NCI-H2196 treated with DMSO at 0.1 percent for 48 hours (cell line): ENCODE measurements around the gene HMGN3.
"Not testable (repeated sequence)": the region's sequence is repeated elsewhere in the genome, so short reads cannot be mapped to it uniquely, and the experiment has no call there.

Source experiments
- DNase-seq: peaks from one replicate; lab custom pipeline; 2025; ENCODE audit not compliant: unreplicated experiment; lab: John Stamatoyannopoulos, UW

HMGN3 gene

GRCh38 chr6:79234150-79235022 is at the start of gene HMGN3:
HMGN3 (minus strand) TSS chr6:79234682.
- peak; percentile 94 for DNase-seq

DNA sequence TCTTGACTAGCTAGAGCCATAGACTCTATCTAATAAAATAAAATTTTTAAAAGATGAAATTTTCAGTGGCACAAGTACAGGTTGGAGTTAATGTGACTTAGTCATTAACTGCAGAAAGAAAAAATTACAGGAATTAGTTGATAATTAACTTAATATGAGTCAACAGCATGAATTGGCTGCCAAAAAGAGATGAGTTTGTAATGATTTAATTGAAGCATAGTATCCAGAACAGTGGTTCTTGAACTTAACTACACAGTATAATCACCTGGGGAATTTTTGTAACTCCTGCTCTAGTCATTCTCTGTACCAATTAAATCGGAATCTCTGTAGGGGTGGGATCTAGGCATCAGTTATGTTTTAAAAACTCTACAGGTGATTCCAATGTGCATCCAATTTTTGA is 46.3 kb upstream of the HMGN3 start:
- no peak for DNase-seq

DNA sequence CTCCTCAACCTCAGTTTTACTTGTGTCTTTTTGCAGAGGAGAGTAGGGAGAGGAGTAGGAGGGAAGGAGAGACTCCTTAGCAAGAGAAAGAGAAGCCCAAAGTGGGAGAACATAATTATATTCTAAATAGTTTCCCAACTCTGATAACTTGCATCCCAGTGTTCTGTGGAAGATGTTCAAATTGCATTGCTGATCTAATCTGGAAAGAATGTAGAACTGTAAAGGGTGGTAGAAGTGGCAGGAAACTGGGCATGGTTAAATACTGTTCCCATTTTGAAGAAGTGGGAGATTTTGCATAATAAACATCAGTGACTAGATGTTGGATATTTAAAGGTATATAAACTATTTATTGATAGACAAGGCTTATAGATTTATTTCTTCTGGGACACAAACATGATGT is 42.6 kb upstream of the HMGN3 start:
- DNase-seq: no peak

GRCh38 chr6:79269877-79270276 is 35.4 kb upstream of the HMGN3 start:
- peak; percentile 19 for DNase-seq

- DNase-seq: no peak
Observed at GRCh38 chr6:79267128-79267527, 32.6 kb upstream of the HMGN3 start.

DNA sequence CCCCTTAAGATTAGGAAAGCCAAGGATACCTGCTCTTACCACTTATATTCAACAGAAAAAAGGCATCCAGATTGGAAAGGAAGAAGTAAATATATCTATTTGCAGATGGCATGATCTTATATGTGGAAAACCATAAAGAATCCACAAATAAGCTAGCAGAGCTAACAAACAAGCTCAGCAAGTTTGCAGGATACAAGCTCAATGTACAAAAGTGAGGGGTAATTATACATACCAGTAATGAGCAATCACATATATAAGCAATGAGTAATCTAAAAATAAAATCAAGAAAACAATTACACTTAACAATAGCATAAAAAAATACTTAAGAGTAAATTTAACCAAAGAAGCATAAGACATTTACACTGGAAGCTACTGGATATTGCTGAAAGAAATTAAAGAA is 31.6 kb upstream of the HMGN3 start:
- no peak for DNase-seq

DNA sequence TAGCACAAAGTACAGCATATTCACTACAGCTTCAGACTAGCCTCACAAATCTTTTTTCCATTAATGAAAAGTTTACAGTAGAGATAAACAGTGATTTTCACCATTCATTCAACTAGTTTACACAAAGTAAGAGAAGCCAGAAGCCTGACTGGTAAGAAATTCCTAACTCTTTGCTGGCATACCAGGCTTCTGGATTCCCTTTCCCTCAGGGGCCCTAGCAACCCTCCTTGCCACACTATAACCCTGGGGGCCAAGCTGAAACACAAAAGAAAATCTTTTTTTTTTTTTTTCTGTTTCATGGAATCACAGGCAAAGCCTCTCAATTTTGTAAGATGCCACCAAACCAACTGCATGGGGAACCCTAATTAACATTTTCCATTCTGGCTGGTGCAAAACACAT is 28.9 kb upstream of the HMGN3 start:
- no peak for DNase-seq

- DNase-seq: no peak
Observed at GRCh38 chr6:79261666-79262065, 27.2 kb upstream of the HMGN3 start.

DNA sequence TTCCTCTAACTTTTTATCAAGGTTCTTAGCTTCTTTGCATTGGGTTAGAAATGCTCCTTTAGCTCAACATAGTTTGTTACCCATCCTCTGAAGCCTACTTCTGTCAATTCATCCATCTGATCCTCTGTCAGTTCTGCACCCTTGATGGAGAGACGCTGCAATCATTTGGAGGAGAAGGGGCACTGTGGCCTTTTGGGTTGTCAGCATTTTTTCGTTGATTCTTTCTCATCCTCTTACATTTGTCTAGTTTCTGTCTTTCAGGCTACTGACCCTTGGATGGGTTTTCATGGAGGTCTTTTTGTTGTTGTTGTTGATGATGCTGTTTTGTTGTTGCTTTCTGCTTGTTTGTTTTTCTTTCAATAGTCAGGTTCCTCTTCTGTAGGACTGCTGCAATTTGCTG is 26.3 kb upstream of the HMGN3 start:
- DNase-seq: no peak

- no peak for DNase-seq
Observed at GRCh38 chr6:79257381-79258205, 23.1 kb upstream of the HMGN3 start.

DNA sequence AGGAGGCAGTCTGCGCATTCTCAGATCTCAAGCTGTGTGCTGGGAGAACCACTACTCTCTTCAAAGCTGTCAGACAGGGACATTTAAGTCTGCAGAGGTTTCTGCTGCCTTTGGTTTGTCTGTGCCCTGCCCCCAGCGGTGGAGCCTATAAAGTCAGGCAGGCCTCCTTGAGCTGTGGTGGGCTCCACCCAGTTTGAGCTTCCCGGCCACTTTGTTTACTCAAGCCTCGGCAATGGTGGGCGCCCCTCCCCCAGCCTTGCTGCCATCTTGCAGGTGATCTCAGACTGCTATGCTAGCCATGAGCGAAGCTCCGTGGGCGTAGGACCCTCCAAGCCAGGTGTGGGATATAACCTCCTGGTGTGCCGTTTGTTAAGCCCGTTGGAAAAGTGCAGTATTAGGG is 22.3 kb upstream of the HMGN3 start:
- not testable (repeated sequence) for DNase-seq

GRCh38 chr6:79255086-79255485 is 20.6 kb upstream of the HMGN3 start:
- DNase-seq: not testable (repeated sequence)

- no peak for DNase-seq
Observed at GRCh38 chr6:79250559-79250958, 16.1 kb upstream of the HMGN3 start.

DNA sequence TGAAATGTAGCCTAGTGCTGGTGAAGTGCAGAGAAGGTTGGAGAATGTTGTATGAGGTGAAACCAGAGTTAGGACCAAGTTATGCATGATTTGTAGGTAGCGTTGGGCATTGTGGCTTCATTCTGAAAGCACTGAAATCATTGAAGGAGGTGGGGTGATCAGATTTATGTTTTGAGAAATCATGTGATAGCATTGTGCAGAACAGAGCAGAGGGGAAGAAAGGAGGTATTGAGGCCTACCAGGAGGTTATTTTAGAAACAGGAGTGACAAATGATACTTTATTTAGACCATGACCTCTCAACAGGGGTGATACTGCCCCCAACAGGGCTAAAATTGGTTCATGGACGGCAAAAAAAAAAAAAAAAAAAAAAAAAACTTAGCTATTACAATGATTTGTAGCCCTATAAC is 15.6 kb upstream of the HMGN3 start:
- no peak for DNase-seq

DNA sequence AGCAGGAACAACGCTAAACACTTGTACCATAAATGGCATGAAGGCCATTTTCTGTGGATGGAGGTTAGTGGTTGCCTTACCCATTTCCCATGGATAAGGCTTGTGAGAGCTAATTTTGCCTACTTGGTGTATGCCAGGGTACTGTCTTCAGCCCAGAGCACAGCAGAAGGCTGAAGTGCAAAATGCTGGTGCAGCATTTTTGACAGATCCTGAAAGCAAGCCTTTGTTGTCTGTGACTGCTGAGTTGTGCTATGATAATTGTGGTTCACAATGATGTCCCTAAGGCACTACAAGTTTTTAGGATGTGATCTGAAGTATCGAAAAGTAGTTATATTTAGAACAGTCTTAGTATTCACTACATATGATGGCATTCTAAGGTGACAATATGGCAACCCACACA is 14.7 kb upstream of the HMGN3 start:
- DNase-seq: no peak

- no peak for DNase-seq
Observed at GRCh38 chr6:79246891-79247290, 12.4 kb upstream of the HMGN3 start.

DNA sequence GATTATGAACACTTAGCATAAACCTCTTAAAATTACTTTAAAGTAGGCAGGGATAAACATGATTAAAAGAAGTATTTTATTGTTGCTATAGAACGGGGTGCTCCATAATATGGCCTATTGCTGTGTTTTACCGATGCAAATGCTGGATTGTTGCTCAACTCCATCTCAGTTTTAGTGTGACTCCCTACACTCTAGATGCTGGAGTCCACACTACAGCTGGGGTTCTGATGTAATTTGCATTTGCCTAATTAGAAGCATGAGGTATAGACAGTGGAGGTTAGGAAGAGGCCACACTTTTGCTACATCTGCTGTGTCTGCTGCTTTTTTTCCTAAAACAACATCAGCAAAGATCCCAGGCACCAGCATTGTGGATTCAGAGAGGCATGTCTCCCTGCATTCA is 6.7 kb upstream of the HMGN3 start:
- no peak for DNase-seq

GRCh38 chr6:79240509-79240908 is 6.0 kb upstream of the HMGN3 start:
- DNase-seq: no peak

- DNase-seq: no peak
Observed at GRCh38 chr6:79239536-79240168, 5.2 kb upstream of the HMGN3 start.

GRCh38 chr6:79238919-79239318 is 4.4 kb upstream of the HMGN3 start:
- no peak for DNase-seq

- DNase-seq: no peak
Observed at GRCh38 chr6:79236711-79237110, 2.2 kb upstream of the HMGN3 start.
